Fibroblast of lung (primary cell): ENCODE data around the gene SLC7A5.

ENCODE experiments used
- CTCF ChIP-seq, 2 donors: IDR thresholded peaks in 1 of 2; conservative IDR thresholded peaks in 1 of 2; 1 replicate in 1 of 2; 2 replicates in 1 of 2; pipeline ENCODE4 v1.5.1; 2011 to 2012; ENCODE audit warnings: low read length in 2 of 2, control low read depth in 1 of 2, inconsistent platforms in 1 of 2, low read depth in 1 of 2, mild to moderate bottlenecking in 1 of 2
- EZH2 ChIP-seq: IDR thresholded peaks from 2 replicates; pipeline ENCODE4 v1.5.1; 2012; ENCODE audit warnings: low read length, control low read depth, mild to moderate bottlenecking; ENCODE audit errors: missing control alignments

GRCh38 chr16:87818533-87819161, 50.7 kb downstream of the SLC7A5 start:
- TF ChIP-seq CTCF (conservative IDR thresholded peaks at IDR 0.05 in 1 of 2, IDR thresholded peaks at IDR 0.05 in 1 of 2; ENCODE audit: low read depth in 1 of 2, low read length in 2 of 2) (no peak), EZH2 (no peak)
